Activated gamma-delta T cell treated with anti-CD3 and anti-CD28 coated beads, Interleukin-2, amount 50 U/mL, for 16 hours (primary cell): ENCODE data around the gene SAMD4A.

Source experiments
- DNase-seq: peaks from one replicate; pipeline ENCODE4 v3.0.0-alpha.2; 2020; ENCODE audit warnings: low read depth

Gene SAMD4A

GRCh38 chr14:54633076-54633475 is 66.1 kb downstream of the SAMD4A start:
- DNase-seq, result no peak

- no peak for DNase-seq
Measured at GRCh38 chr14:54637270-54638134, 70.6 kb downstream of the SAMD4A start.

- DNase-seq, result no peak
Measured at GRCh38 chr14:54638135-54638446, 71.2 kb downstream of the SAMD4A start.

GRCh38 chr14:54639611-54640010 is 72.7 kb downstream of the SAMD4A start:
- DNase-seq, result no peak

- no peak for DNase-seq
Measured at GRCh38 chr14:54640506-54640905, 73.6 kb downstream of the SAMD4A start.

- DNase-seq, result no peak
Measured at GRCh38 chr14:54642121-54642520, 75.2 kb downstream of the SAMD4A start.

- no peak for DNase-seq
Measured at GRCh38 chr14:54642801-54643695, 76.1 kb downstream of the SAMD4A start.

- DNase-seq, result no peak
Measured at GRCh38 chr14:54643696-54644176, 76.8 kb downstream of the SAMD4A start.

GRCh38 chr14:54645639-54646038 is 78.7 kb downstream of the SAMD4A start:
- DNase-seq, result no peak

- no peak for DNase-seq
Measured at GRCh38 chr14:54646626-54647025, 79.7 kb downstream of the SAMD4A start.

- no peak for DNase-seq
Measured at GRCh38 chr14:54647378-54647777, 80.5 kb downstream of the SAMD4A start.

- DNase-seq, result no peak
Measured at GRCh38 chr14:54649056-54649455, 82.1 kb downstream of the SAMD4A start.

GRCh38 chr14:54650331-54650958 is 83.5 kb downstream of the SAMD4A start:
- no peak for DNase-seq

GRCh38 chr14:54650959-54651351 is 84.0 kb downstream of the SAMD4A start:
- no peak for DNase-seq

GRCh38 chr14:54651649-54652048 is 84.7 kb downstream of the SAMD4A start:
- no peak for DNase-seq

- DNase-seq, result no peak
Measured at GRCh38 chr14:54652188-54652587, 85.3 kb downstream of the SAMD4A start.

- no peak for DNase-seq
Measured at GRCh38 chr14:54652605-54653052, 85.7 kb downstream of the SAMD4A start.

GRCh38 chr14:54653712-54654469 is 87.0 kb downstream of the SAMD4A start:
- no peak for DNase-seq

GRCh38 chr14:54654605-54655004 is 87.7 kb downstream of the SAMD4A start:
- no peak for DNase-seq

- no peak for DNase-seq
Measured at GRCh38 chr14:54658836-54659235, 91.9 kb downstream of the SAMD4A start.

- DNase-seq, result no peak
Measured at GRCh38 chr14:54659365-54659764, 92.4 kb downstream of the SAMD4A start.
